NCI-H524 treated with DMSO at 0.1 percent for 48 hours (cell line): Measurements from ENCODE around the gene E2F2.
"Not testable (repeated sequence)": the region's sequence is repeated elsewhere in the genome, so short reads cannot be mapped to it uniquely, and the experiment has no call there.

ENCODE experiments used
- DNase-seq: peaks from one replicate; lab custom pipeline; 2025; lab: John Stamatoyannopoulos, UW

E2F2 gene

DNA sequence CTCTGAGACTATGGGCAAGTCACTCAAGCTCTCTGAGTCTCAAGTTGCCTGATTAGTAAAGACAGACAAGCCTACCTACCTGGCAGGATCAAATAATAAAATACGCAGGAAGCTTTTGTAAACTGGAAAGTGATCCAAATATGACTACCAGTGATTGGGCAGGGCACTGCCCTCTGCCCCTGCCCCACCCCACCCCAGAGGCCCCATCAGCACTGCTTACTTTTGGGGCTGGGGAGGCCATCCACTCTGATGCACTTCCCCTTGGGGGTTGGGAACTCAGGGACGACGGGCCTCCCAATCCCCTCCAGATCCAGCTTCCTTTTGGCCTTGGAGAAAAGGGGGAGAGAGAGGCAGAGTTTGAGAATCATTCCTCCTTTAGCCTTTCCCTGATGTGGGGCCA lies 6.9 kb downstream of the E2F2 start:
- DNase-seq, result no peak

DNA sequence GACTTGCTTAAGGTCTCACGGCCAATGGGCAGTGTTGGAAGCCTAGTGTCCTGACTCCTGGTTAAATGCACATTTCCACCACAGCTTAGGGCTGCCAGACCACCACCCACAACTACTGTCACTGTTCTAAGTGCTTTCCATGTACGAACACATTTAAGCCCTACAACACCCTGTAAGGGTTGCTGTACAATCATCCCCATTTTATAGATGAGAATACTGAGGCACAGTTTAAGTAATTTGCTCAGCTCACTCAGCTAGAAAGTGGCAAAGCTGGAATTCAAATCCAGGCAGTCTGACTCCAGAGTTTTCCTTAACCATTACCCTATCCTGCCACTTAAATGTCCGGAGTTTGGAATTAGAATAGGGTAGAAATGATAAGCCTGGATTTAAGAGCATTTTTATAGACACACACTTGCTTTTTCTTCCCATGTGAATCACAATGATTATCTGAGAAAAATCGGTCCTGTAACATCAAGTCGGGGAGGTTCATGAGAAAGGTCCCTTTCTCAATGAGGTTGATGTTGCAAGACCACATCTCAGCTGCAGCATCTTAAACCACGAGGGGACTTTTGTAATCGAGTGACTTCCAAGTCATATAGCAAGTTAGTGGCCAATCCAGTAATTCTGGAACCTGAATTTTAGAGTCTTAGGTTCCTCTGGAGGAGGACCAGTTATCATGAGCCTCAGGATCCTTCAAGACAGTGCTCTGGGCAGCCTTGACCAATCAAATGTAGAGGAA lies 8.6 kb downstream of the E2F2 start:
- no peak for DNase-seq

DNA sequence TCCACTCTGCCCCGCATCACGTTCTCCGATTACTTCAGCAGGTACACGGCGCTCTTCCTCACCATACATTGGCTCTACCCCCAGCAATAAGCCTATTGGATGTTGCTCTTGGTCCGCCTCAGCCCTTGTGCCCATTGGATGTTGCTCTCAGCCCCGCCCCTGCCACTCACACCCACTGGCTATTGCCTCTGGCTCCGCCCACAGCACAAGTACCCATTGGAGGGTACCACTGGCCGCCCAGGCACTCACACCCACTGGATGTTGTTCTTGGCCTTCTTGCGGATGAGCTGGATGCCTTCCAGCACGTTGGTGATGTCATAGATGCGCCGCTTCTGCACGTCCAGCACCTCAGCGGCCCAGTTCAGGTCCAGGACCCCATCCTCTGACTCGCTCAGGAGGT lies 9.4 kb downstream of the E2F2 start:
- no peak for DNase-seq

DNA sequence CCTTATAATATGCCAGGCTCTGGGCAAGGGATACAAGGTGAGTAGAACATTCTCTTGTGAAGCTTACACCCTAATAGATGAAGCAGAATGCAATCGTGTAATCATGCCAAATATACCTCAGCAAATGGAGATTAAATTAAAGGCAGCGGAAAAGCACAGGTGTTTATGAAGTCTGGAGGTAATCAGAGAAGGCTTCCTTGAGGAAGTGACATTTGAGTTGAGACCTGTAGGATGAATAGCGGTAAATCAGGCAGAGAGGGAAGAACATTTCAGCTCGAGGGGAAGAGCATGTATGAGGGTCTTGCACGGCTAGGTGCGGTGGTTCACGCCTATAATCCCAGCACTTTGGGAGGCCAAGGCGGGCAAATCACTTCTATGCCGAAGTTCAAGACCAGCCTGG lies 13.5 kb downstream of the E2F2 start:
- no peak for DNase-seq

DNA sequence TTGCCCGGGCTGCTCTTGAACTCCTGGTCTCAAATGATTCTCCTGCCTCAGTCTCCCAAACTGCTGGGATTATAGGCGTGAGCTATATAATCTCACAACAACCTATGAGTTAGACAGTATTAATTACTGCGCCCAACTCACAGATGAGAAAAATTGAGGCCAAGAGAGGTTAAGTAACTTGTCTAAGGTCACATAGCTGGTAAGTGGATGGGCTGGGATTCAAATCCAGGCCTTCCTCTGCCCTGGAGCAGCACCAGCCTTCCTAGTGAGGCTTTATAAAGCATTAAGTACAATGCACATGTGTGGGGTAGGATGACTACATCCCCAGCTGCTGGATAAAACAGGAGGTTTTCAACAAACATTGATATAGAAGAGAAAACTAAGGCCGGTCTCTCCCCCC lies 15.1 kb downstream of the E2F2 start:
- DNase-seq, result no peak

DNA sequence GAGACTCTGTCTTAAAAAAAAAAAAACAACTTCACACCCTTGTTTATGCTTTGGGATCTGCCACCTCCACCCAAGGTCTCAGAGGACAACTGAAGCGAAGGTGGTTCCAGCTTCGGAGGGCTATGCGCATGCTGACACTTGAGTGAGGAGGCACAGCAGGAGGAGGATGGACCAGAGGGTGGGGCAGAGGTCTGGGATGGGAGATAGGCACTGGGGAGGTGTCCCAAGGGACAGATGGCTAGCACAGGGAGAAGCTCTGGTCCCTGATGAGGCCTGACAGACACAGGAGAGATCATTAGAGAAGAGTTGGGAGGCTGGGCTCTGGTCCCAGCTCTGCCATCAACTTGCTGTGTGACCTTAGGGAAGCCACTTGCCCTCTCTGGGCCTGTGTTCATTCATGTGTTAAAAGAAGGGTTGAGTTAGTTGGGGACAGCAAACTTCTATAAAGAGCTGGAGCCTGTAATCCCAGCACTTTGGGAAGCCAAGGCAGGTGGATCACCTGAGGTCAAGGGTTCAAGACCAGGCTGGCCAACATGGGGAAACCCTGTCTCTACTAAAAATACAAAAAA lies 16.8 kb downstream of the E2F2 start:
- DNase-seq, result no peak

DNA sequence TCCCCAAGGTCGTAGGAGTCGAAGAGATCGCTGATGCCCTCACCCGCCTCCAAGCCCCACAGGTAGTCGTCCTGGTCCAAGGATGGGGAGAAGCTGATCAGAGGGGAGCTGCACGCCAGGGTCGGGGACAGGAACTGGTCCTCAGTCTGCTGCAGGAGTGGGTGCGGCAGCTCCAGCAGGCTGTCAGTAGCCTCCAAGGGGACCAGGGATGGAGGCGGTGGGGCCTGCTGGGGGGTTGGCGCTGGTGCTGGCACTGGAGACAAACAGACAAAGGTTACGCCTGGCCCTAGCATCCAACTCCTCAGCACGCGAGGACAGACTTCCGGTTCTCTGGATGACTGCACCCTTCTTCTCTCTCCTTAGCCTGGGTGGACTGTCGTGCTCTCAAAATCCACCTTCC lies 21.1 kb downstream of the E2F2 start:
- no peak for DNase-seq

DNA sequence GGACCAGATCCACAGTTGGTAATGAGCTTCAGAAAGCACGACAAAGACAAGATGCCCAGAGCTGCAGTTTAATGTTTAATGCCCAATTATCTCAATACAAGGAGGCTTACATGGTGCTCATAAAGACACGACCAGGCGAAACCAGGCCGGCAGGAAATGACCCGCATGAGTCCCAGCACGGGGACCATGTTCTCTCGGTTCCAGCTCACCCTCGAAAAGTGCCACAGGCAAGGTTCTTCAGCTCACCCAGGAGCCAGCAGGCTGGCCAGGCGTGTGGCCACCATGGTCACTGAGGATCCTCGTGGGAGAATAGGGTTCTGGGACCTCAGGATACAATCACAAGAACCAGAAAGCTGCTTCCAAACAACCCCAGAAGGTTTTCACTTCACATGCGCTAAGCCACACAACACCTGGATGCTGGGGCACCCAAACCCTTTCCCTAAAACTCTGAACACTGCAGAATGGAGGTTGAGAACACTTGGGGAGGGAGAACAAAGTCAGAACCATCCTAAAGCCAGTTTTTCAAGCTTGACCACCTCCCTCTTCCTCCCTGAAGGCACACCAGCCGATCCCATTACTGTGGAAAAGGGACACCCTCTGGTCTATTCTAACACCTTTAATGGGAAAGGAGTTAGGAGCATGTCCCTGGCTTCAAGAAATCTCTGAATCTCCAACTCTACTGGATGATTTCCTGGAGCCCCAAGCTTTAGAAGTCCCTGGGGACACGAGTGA lies 24.5 kb downstream of the E2F2 start:
- no peak for DNase-seq

DNA sequence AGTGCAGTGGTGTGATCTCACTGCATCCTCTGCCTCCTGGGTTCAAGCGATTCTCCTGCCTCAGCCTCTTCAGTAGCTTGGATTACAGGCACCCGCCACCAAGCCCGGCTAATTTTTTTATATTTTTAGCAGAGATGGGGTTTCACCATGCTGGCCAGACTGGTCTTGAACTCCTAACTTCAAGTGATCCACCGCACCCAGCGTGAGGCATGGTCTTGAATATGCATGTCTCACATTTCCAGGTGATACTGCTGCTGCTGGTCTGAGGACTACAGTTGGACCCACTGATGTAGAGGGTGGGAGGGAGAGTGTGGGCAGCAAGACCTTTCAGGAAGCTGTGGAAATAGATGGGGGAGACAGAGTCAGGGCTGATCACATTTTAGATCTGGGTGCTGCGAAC lies 25.2 kb downstream of the E2F2 start:
- no peak for DNase-seq

DNA sequence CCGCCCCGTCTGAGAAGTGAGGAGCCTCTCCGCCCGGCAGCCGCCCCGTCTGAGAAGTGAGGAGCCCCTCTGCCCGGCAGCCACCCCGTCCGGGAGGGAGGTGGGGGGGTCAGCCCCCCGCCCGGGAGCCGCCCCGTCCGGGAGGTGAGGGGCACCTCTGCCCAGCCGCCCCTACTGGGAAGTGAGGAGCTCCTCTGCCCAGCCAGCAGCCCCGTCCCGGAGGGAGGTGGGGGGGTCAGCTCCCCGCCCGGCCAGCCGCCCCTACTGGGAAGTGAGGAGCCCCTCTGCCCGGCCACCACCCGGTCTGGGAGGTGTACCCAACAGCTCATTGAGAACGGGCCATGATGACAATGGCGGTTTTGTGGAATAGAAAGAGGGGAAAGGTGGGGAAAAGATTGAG lies 26.9 kb downstream of the E2F2 start:
- DNase-seq, result not testable (repeated sequence)

DNA sequence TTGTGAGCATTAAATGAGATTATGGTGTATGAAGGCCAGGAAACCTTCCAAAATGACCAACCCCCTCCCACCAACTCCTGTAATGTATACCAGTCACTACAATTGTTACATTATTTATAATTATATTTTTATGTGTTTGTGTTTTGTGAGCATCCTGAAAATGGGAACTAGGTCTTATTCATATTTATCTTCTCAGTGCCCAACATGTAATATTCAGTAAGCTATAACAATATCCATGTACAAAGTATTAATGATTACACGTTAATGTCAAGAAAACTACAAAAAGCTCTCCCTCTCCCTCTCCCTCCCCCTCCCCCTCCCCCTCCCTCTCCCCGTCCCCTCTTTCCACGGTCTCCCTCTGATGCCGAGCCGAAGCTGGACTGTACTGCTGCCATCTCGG lies 28.1 kb downstream of the E2F2 start:
- DNase-seq, result no peak

DNA sequence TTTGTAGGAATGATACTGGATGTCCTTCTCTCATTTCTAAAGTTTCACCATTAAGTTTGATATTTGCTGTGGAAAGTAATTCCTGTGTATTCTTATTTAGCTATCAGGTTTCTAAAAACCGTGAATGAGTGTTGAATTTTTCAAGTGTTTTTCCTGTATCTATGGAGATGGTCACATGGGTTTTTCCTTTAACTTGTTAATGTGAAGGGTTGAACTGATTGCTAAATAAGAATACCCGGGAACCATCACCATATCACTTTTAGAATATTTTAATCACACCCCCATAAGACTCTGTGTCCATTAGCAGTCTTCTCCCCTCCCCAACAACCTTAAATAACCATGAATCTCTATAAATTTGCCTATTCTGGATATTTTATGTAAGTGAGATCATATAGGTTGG lies 30.6 kb downstream of the E2F2 start:
- no peak for DNase-seq

DNA sequence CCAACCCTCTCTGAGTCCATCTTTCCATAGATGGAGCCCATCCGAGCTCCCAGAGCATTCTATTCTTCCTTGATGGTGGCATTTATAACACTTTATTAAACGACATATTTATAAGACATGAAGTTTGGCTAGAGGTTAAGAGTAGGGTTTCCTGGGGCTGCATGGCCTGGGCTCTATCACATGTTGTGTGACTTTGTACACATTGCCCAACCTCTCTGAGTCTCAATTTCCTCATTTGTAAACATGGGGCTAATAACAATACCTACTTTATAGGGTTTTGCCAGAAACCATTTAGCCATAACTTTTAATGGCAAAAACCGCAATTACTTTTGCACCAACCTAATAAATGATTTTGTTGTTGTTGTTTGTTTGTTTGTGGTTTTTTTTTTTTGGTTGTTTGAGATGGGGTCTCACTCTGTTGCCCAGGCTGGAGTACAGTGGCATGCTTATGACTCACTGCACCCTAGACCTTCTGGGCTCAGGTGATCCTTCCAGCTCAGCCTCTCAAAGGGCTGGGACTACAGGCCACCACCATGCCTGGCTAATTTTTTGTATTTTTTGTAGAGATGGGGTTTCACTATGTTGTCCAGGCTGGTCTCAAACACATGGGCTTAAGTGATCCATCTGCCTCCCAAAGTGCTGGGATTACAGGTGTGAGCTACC lies 33.1 kb downstream of the E2F2 start:
- DNase-seq, result no peak

DNA sequence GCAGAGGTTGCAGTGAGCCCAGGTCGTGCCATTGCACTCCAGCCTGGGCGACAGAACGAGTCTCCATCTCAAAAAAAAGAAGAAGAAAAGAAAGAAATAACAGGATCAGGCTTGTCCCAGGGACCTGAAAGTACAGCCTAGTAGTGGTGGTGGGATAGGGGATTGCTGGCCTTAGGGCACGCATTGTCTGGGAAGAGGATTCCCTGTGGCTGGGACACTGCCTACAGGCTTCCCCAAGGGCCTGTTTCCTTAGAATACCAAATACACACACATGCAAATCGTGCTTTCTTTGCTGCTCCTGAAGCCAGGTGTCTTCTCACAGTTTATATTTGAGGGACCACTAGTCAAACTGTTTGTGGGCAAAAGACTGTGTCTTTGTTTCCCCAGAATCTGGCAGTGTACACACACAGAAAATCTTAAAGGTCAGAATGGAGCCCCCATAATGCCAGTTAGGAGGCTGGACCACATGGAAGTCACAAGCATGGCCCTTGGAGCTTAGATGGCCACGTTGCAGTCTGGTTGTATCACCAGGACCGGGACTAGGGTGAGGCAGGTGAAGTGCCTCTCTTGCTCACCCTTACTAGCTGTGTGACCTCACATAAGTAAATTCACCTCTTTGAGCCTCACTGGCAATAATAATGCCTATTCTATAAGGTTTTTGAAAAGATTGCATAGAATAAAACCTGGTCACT lies 34.4 kb downstream of the E2F2 start:
- no peak for DNase-seq

DNA sequence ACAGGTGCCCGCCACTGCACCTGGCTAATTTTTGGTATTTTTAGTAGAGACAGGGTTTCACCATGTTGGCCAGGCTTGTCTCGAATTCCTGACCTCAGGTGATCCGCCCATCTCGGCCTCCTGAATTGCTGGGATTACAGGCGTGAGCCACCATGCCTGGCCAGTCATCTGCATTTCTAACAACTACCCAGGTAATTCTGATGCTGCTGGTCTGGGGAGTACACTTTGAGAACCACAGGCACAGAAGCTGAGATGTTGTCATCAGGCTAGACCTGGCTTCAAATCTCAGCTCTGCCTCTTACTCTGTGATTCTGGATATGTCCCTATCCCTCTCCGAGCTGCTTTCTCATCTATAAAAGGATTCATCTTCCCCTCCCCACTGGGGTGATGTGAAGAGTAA lies 36.2 kb downstream of the E2F2 start:
- DNase-seq, result not testable (repeated sequence)

DNA sequence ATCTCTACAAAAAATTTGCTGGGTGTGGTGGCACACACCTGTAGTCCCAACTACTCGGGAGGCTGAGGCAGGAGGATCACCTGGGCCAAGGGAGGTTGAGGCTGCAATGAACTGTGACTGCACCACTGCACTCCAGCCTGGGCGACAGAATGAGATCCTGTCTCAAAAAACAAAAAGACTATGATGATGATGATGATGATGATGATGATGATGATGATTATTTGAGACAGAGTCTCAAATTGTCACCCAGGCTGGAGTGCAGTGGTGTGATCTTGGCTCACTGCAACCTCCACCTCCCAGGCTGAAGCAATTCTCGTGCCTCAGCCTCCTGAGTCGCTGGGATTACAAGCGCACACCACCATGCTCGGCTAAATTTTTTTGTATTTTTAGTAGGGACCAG lies 38.3 kb downstream of the E2F2 start:
- DNase-seq, result not testable (repeated sequence)

DNA sequence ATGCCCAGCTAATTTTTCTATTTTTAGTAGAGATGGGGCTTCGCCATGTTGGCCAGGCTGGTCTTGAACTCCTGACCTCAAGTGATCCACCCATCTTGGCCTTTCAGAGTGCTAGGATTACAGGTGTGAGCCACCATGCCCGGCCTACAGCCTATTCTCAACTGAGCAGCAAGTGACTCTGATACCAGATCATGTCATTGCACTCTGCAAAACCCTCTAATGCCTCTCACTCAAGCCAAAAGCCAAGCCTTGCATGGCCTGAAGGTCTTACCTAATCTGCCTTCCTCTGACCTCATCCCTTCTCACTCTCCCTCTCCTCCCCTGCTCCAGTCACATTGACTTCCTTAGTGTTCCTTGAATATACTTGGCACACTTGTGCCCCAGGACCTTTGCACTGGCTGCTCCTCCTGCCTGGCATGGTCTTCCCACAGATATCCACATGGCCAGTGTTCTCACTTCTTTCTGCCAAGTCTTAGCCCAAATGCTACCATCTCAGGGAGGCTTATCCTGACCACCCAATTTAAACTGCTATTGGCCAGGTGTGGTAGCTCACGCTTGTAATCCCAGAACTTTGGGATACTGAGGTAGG lies 38.8 kb downstream of the E2F2 start:
- no peak for DNase-seq

DNA sequence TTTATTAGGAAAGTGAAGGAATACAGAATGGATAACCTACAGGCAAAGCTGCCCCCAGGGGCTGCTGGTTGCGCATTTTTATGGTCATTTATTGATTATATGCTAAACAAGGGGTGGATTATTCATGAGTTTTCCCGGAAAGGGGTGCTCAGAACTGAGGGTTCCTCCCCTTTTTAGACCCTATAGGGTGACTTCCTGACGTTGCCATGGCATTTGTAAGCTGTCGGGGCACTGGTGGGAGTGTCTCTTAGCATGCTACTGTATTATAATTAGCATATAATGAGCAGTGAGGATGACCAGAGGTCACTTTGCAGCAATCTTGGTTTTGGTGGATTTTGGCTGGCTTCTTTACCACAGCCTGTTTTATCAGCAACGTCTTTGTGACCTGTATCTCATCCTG lies 41.2 kb downstream of the E2F2 start:
- no peak for DNase-seq

DNA sequence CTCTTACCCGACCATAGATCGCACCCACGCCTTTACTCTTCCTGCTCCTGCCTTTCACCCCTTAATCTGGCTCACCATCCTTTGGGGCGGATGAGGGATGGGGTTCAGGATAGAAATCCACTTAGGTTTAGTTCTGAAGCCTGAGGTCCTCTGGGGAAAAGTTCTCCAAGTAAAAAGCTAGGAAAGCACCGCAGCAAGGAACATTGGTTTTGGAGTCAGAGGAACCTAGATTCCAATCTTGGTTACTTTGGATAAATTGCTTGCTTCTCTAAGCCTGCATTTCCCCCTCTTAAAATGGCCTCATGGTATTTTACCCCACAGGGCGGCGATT lies 46.1 kb downstream of the E2F2 start:
- no peak for DNase-seq

DNA sequence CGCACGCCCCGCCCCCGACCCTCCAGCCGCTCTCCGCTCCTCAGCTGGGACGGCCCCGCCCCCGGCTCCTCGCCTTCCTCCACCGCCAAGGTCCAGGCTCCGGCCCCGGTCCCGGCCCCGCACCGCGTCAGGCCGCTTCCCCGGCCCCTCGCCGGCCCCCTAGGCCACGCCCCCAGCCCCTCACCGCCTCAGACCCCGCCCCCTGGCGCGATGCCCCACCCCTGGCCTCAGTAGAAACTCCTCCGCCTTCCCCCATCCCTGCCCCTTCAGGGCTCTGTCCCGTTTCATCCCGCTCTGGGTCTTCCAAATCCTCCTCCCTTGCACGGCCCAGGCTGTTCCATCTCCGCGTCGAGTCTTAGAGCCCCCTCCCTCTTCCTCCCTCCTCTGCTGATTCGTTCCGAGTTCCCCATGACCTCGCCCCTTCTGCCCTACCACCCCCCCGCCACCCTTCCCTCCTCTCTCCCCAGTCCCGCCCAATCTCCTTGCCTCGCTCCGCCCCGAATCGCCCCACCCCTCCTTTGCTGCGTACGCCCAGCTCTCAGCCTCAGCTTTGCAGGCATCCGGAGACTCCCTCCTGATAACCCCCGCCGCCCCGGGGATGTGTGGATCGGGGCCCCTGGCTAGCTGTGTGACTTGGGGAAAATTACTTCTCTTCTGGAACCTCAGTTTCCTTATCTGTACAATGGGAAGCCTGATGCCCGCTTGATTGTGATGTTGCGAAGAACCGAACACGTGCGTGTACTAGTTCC lies 46.6 kb downstream of the E2F2 start:
- no peak for DNase-seq
